Stimulated activated CD8-positive, alpha-beta memory T cell treated with anti-CD3 and anti-CD28 coated beads, Interleukin-7, amount 100 ng/mL, for 4 hours (primary cell): Measurements from ENCODE around the gene SMIM28.

Experiments used
- DNase-seq, 2 donors: peaks; one replicate each; pipeline ENCODE4 v3.0.0-alpha.2; 2020; ENCODE audit warnings: low read depth in 2 of 2

The SMIM28 gene

DNA sequence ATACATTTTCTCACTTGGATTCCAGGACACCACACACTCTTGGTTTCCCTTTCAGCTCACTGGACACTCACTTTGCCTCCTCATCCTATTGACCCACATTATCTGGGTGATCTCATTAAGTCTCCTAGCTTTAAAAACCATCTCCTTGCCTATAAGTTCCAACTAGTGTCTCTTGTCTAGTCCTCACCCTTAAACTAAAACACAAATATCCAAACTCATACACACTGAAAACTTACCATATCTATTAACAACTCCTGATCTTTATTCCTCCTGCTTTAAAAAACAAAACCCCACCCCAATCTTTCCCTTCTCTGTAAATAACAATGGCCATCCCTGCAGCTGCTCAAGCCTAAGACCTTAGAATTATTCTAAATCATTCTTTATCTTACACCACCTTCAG, 3.5 kb upstream of the SMIM28 start:
- no peak for DNase-seq

DNA sequence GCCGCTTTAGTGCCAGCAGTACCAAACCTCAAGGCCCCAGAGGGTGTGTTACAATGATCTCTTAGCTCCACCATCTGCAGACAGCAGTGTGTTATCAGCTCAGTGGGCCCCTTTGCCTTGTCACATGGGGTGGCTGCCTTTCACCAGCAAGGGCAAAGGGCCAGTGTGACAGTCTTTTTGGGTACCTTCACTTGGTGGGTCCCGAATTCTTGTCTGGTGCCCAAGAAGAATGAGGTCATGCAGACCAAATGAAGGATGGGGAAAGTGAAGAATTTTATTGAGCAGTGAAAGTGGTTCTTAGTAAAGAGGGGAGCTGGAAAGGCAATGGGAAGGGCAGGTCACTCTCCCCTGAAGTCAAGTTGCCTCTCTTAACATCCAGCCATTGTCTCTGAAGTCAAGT, 2.9 kb upstream of the SMIM28 start:
- DNase-seq: no peak

DNA sequence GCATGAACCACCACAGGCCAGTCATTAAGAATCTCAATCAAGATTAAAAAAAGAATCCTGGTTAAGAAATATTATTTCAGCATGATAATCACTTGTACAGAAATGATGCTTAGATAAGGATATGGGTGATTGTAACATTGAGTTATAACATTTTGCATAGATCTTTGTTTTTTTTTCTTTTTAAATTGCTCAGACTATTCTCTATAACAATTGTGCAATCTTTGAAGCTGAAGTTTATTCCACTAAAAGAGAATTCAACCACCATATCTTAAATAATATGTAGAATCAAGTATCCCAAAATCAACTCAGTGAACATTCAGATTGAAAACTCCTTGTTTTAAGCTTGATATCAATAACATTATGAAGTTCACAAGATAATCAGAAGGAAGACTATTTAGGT, 663 bp upstream of the SMIM28 start:
- no peak for DNase-seq

DNA sequence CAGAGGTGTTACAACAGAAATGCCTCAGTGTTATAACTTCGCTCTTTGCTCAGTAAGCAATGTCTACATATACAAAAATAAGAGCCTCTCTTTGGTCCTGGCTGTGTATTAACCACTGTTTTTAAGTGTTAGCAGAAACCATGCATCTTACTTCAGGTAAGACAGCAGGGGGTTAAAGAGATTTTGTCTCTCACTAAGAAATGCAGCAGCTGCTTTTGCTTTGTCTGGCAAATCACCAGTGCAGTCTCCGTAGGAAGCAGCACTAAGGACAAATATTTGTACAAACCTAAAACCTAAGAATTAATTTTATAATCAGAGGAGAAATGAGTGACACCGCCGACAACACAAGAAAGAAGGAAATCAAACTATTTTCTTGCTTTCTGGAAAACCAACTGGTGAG, 758 bp downstream of the SMIM28 start:
- DNase-seq: no peak

DNA sequence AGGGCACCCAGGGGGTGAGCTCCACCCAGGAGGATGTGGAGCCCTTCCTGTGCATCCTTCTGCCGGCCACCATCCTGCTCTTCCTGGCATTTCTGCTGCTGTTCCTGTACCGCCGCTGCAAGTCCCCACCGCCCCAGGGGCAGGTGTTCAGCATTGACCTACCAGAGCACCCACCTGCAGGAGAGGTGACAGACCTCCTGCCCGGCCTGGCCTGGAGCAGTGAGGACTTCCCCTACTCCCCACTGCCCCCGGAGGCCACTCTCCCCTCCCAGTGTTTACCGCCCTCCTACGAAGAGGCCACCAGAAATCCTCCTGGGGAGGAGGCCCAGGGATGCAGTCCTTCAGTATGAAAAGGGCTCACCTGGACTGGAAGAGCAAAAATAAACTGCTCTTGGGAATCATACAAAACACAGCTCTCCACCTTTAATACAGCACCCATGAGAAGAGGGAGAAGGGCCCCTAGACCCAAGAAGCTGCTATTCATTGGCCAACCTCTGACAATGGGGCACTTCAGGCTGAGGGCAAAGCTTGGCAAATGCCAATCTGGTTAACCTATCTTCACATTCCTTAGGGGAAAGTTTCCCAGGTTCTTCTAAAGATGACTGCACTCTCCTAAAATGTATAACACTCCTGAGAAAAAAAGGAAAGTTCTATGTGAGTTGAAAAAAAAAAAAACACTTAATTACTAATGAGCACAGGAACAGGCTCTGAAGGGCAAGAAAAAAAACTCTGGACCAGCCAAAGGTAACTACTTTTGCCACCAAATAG, 5.0 kb downstream of the SMIM28 start:
- DNase-seq: no peak

DNA sequence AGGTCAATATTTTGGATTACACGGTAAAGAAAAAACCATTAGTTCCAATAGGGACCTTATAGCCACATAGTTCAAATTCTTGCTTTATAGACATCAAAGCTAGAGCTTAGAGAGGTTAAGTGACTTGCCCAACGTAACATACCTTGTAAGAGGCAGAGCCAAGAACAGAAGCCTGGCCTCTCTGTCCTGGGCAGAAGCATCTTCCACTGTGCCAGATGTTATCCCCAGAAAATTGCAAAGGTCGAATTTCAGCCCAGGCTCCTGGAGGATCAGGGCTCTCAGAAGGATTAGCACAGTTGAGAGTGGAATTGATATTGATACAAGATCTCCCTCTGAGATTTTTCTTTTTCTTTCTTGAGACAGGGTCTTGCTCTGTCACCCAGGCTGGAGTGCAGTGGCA, 6.1 kb downstream of the SMIM28 start:
- no peak for DNase-seq

DNA sequence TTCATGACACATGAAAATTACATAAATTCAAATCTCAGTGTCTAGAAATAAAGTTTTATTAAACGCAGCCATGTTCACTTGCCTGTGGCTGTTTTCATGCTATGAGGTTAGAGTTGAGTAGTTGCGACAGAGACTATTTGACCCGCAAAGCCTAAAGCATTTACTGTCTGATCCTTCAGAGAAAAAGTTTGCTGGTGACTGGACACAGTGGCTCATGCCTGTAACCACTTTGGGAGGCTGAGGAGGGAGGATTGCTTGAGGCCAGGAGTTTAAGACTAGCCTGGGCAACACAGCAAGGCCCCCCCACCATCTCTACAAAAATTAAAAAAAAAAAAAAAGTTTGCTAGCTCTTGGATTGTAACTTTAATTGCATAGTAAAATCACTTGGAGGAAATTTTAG, 9.2 kb downstream of the SMIM28 start:
- no peak for DNase-seq

DNA sequence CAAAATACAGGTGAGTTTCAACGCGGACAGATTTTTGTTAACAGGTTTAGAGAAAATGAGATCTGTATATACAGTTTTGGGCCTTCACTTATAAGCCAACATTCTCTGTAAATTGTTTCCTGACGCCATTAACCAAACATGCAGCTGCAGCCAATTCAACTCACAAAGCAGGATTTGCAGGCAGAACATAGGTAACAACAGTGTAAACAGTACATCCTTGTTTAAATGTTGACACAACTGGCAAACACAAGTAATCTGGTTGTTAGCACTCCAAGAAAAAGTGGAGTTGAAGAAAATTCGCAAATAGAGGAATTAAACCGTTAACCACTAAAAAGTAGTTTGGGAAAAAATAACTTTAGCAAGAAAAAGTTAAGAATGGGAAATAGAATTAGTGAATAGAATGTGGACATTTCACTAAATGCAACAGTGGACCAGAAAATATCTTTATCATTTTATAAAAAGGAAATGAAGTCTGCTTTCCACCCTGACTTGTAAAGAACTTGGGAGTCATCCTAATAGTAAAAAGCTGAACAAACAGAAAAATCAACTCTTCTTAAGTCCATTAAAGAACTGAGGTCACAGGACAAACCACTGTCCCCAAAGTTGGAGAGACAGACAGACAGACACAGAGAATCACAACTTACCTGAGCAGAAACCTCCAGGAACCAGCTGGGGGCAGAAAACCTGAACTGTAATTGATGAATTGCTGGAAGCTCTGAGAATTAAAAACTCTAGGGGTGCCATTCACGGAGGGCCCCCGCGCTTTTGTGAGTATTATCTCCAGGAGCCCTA, 10.1 kb downstream of the SMIM28 start:
- DNase-seq: no peak

DNA sequence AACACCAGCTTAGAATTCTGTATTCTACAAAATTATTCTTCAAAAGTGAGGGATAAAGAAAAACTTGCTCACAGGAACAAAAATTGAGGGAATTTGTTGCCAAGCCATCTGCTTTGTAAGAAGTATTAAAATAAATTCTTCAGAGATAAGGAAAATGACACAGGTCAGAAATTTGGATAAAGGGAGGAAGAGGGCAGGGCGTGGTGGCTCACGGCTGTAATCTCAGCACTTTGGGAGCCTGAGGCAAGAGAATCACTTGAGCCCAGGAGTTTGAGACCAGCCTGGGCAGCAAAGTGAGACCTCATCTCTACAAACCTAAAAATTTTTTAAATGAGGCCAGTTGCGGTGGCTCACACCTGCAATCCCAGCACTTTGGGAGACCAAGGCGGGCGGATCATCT, 11.8 kb downstream of the SMIM28 start:
- no peak for DNase-seq

DNA sequence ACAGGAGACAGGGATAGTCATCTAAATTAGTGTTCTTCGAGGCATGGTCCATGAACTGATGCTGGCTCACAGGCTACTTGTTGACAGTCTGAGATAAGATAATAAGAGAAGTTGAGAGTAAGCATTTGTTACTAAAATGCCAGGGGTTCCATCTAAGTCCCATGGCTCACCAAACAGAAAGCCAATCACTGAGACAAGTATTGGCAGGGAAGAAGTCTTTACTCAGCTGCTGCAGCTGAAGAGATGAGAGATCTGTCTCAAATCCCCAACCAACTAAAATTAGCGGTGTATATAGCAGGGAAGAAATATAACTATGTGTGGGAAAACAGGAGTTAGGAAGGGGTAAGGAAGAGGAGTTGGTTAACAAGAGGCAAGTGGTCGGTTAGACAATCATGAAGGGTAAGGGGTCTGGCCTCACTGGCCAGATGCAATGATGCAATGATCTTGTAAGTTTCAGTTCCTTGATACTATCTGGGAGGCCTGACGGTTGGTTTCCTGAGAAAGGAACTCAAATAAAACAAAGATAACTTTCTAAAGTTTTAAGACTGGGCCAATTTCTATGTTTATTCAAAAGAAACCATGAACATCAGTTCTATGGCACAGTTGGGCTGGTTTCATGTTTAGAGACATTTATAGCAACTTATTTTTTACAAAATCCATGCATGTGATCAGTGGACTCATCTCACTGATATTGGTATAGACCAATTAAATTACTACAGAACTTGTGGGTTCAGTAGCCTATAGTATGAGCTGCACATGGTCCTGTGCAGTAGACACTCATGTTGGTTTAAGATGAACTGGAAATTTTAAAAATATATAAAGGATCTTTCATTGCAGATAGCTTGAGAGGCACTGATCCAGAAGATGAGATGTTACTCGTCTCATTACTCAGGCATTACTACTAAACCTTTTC, 16.4 kb downstream of the SMIM28 start:
- no peak for DNase-seq

DNA sequence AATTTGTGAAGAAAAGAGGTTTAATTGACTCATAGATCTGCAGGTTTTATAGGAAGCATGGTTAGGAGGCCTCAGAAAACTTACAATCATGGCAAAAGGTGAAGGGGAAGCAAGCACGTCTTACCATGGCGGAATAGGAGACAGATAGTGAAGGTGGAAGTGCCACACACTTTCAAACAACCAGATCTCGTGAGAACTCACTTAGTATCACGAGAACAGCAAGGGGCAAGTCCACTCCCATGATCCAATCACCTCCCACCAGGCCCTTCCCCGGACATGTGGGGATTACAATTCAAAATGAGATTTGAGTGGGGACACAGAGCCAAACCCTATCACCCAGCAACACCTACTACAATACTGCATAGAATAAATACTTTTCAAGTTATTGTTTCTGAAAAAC, 19.0 kb downstream of the SMIM28 start:
- DNase-seq: no peak

DNA sequence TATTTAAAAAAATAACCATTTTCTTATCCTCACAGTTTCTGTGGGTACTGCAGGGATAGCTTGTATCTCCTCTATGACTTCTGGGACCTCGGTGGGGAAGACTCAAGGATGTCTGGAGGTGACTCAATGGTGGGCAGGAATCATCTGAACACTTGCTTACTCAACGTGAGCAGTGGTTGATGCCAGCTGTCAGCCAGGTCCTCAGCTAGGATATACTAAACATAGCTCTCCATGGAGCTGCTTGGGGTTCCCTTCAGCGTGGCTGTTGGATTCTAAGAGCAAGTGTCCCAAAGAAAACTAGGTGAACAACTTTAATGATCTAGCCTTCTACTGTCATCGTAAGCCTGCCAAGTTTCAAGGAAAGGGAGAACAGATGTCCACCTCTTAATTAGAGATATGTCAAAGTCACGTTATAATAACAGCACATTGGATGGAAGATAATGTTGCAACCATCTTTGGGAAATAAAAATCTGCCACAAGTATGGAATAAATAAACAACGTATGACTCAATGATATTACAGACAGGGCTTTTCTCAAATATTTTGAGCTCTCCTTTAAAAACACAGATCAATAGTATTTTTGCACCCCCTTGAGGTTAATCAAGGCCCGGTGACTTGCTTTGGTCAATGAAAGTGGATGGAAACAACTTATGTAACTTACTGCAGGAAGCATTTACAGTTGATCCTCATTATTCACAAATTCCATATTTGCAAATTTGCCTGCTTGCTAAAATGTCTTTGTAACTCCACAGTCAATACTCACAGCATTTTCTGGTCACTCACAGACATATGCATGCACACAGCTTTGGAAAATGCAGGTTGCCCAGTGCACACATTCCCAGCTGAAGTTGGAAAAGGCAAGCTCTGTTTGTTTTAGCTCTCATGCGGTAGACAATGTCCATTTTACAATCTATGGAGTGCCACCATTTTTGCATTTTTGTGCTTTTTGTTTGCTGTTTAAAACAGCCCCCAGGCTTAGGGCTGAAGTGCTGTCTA, 19.7 kb downstream of the SMIM28 start:
- no peak for DNase-seq

DNA sequence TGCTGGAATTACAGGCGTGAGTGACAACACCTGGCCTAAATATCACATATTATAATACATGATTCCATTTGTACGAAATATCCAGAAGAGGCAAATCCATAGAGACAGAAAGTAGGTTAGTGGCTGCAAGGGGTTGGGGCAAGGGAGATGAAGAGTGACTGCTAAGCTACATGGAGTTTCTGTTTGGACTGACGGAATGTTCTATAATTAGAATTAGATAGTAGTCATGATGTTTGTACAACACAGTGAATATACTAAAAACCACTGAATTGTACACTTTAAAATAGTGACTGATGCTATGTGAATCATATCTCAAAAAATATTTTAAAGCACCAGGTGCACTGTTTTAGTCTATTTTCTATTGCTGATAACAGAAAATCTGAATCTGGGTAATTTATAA, 22.6 kb downstream of the SMIM28 start:
- DNase-seq: no peak

DNA sequence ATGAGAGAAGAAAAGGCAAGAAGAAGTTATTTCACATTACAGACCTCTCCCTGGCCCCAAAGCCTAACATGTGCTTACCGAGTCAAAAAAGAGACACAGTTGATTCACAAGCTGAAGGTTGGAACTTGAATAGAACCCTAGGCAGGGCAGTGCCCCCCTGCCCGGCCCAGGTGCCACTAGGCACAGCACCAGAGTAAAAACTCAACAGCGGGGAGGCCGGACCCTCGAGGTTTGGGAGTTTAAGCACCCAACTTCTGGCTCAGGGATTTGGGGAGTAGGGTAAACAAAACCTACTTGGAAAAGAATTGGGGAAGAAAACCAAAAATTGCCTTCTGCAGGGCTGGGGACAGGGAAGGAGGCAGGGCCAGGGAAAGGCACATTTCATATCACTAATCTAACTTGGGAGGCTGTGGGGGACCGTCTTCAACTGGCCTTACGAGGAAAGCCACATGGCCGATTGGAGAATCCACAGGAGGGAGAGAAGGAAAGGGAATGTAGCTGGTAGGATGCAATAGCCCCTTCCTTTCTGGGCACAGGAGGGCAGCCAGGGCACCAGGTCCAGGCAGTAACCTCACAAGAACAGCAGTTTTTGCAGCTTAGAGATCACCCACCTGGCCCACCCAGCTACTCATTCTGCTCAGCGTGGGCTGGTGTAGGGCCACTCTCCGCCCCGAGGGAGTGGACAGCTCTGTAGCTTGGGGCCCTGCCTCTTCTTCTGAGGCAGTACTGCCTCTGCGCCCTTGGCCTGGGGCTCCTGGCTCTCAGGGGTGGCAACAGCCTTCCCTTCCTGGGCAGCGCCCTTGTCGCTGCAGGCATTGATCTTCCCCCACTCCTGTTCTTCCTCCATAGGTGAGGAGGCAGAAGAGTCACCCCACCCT, 24.5 kb downstream of the SMIM28 start:
- no peak for DNase-seq

DNA sequence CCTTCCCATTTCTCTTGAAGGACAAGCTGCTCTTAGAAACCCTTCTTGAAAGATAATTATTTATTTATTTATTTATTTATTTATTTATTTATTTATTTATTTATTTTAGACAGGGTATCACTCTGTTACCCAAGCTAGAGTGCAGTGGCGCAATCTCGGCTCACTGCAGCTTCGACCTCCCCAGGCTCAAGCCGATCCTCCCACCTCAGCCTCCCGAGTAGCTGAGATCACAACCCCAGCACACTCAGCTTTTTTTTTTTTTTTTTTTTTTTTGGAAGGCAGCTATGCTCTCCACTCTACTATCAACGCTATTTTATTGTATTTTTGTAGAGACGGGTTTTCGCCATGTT, 25.1 kb downstream of the SMIM28 start:
- DNase-seq: no peak

DNA sequence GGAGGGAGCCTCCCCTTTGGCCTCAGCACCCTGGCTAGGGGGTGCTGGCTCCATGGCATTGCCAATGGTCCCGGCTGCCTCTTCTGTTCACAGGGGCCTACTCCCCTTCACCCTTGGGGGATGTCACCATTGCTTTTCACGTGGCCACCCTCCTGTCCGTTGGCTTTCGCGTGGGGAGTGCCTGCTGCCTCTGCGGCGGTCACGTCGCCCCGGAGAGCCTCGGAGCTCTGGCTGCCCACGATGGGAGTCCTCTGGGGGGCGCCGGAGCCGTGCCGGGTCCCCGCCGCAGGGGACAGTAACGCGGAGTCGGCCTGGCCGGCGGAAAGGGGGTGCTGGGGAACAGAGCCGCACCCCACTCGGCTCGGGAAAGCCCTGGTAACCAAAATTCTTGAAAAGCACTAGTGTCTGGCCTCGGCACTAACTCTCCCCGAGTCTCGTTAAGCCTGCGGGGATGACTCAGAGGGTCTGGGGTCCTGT, 25.7 kb downstream of the SMIM28 start:
- DNase-seq: peak in 1 of 2 donors; percentile 24

DNA sequence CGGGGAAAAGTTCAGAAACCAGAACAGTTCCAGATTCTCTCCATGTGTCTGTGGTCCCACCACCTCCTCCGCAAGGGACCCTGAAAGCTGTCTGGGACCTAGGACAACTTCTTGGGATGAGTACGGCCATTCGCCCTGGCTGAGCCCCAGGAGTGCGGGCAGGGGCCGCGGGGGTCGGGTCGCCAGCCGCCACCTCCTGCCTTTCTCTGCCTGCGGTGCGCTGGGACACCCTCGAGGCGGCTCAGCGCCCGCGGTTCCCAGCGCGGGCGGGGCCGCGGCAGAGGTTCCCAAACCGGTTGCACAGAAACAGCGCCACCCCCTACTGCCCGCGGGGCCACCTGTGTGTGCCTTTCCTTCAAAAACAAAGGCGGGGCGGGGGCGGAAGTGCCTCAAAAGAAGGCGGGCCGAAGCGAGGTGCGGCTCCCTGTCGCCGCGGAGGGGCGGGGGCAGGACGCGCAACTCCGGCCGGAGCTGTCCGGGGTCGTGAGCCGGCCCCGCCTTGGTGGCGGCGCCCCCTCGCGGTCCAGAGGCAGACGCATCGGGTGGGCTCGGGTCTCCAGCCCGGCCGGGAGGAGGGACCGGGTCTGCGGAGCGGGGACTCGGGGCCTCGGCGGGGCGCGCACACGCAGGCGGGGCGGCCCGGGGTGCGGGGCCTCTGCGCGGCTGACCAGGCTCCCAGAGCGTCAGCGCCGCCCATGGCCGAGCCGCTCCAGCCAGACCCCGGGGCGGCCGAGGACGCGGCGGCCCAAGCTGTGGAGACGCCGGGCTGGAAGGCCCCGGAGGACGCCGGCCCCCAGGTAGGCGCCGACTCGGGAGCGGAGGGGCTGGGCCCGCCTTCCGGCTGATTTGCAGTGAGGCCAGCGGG, 26.3 kb downstream of the SMIM28 start, which contains the start of gene HEBP2:
HEBP2 (plus strand) TSS at position 423 of the 865 bp plus-strand sequence; CDS start at position 696, 273 bp downstream.
- peak; percentile 82 to 87 for DNase-seq

DNA sequence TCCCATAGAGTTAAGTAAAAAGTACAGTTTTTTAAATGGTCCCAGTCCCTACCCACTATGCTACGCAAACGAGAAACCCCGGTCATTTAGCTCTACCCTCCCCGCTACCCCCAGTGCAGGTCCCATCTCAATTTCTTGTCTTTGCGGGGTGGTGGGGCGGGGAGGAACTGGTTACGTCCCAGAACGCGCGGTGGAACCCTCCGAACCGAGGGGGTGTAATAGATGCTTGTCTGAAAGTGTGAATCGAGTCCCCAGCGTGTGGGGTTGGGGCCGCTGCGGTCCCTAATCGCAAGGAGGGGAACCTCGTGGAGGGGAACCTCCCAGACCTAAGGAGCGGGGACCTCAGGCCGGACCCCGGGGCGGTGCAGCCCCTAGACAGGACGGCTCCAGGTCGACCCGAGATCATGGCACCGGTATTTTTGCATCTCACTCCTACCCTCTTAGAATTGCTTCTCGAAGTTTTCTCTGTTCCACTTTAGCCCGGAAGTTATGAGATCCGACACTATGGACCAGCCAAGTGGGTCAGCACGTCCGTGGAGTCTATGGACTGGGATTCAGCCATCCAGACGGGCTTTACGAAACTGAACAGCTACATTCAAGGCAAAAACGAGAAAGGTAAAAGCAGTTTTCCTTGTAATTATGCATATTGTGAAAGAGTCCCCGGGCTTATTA, 27.1 kb downstream of the SMIM28 start:
- DNase-seq: no peak
